GM12878 (cell line): ENCODE results near the gene LSR. TPM values are rescaled to one million over a fixed set of nuclear protein-coding genes. Genes with fewer than 3 reads are reported as not detected.

Experiments
- ATAC-seq: fragments of 200-7000 bp; cut with Tn5 transposase; 3 replicates; pipeline ENCODE4 v1.9.1; 2020; ENCODE audit warnings: mild to moderate bottlenecking, moderate library complexity
- BruUV-seq: library from RNA; stranded (reverse); fragments of 400-500 nt; replicated peaks from 2 replicates; lab custom pipeline; 2021; lab: Mats Ljungman, UMichigan
- CTCF ChIA-PET: fragments of 300-600 bp; sonication (Branson Sonifier 250); formaldehyde crosslinking; extraction: SDS; loops from one replicate; lab custom pipeline; 2021; ENCODE audit warnings: inconsistent platforms; lab: Yijun Ruan, JAX
- POLR2A ChIA-PET: fragments of 350-600 bp; formaldehyde crosslinking; extraction: SDS; loops from one replicate; lab custom pipeline; 2021; ENCODE audit warnings: inconsistent platforms; lab: Charles Lee
- RAD21 ChIA-PET: fragments of 300-600 bp; sonication (Branson Sonifier 250); formaldehyde crosslinking; loops from one replicate; lab custom pipeline; 2023; ENCODE audit warnings: antibody characterized with exemption; ENCODE audit not compliant: unreplicated experiment; lab: Charles Lee
- SMC1A ChIA-PET: fragments of 300-600 bp; sonication (Branson Sonifier 250); formaldehyde crosslinking; loops from one replicate; lab custom pipeline; 2023; ENCODE audit not compliant: unreplicated experiment, uncharacterized antibody; lab: Charles Lee
- DNase-seq: peaks from one replicate; pipeline ENCODE4 v3.0.0-alpha.2; 2011; ENCODE audit warnings: low read depth, low spot score
- FAIRE-seq: peaks from 3 replicates; lab custom pipeline; 2011; peaks lifted over from hg19 to GRCh38; lab: Jason Lieb, UNC
- H2AFZ ChIP-seq: 2 replicates; pipeline ENCODE4 v1.6.0; 2011; ENCODE audit warnings: low read depth, low read length, control low read depth; ENCODE audit not compliant: control insufficient read depth
- H3K27ac ChIP-seq: 2 replicates; pipeline ENCODE4 v1.5.1; 2011; ENCODE audit warnings: control low read depth; ENCODE audit not compliant: control insufficient read depth, insufficient read depth
- H3K27me3 ChIP-seq, 2 experiments: replicated peaks in 1 of 2; 2 replicates each; pipeline versions ENCODE4 v1.6.0 to v1.6.1; 2011; ENCODE audit warnings: low read length in 1 of 2; ENCODE audit not compliant: control insufficient read depth in 2 of 2, insufficient read depth in 2 of 2
- H3K36me3 ChIP-seq, 2 experiments: 2 replicates each; pipeline ENCODE4 v1.5.1; 2011; ENCODE audit warnings: low read length in 1 of 2; ENCODE audit not compliant: control insufficient read depth in 2 of 2, insufficient read depth in 2 of 2
- H3K4me1 ChIP-seq: 2 replicates; pipeline ENCODE4 v1.6.1; 2011; ENCODE audit warnings: mild to moderate bottlenecking, low read length, moderate library complexity, mixed read lengths; ENCODE audit not compliant: control insufficient read depth, insufficient read depth
- H3K4me2 ChIP-seq: 2 replicates; pipeline ENCODE4 v1.6.0; 2011; ENCODE audit warnings: control low read depth; ENCODE audit not compliant: control insufficient read depth, insufficient read depth
- H3K4me3 ChIP-seq: fragments of 200-600 bp; sonication (generic); 2 replicates; pipeline ENCODE4 v1.5.1; 2016
- H3K79me2 ChIP-seq: 2 replicates; pipeline ENCODE4 v1.6.0; 2011; ENCODE audit warnings: low read length; ENCODE audit not compliant: control insufficient read depth, insufficient read depth
- H3K9ac ChIP-seq: 2 replicates; pipeline ENCODE4 v1.8.0; 2011; ENCODE audit warnings: low read length, control low read depth, mixed read lengths; ENCODE audit not compliant: control insufficient read depth, insufficient read depth
- H3K9me3 ChIP-seq: replicated peaks from 3 replicates; pipeline ENCODE4 v1.5.1; 2011; ENCODE audit warnings: mild to moderate bottlenecking, low read length; ENCODE audit not compliant: control insufficient read depth, insufficient read depth
- H4K20me1 ChIP-seq: 2 replicates; pipeline ENCODE4 v1.6.0; 2011; ENCODE audit not compliant: control insufficient read depth, insufficient read depth
- ATF7 ChIP-seq: fragments of 450-650 bp; IDR thresholded peaks from 2 replicates; pipeline ENCODE4 v1.6.1; 2016; ENCODE audit warnings: low read depth, mild to moderate bottlenecking
- KAT2A ChIP-seq: conservative IDR thresholded peaks from 2 replicates; pipeline ENCODE4 v1.6.1; 2011; ENCODE audit warnings: low read depth, low read length; ENCODE audit not compliant: control insufficient read depth
- KDM1A ChIP-seq: fragments of 200-600 bp; sonication (generic); IDR thresholded peaks from 2 replicates; pipeline ENCODE4 v1.6.1; 2016; ENCODE audit warnings: borderline replicate concordance
- MXI1 ChIP-seq: fragments of 150-350 bp; IDR thresholded peaks from 2 replicates; pipeline ENCODE4 v1.6.1; 2011; ENCODE audit warnings: low read depth, mild to moderate bottlenecking, inconsistent platforms, low read length, improper control_type of control experiment
- MYC ChIP-seq: IDR thresholded peaks from 2 replicates; pipeline ENCODE4 v1.6.1; 2011; ENCODE audit warnings: mild to moderate bottlenecking, low read length, moderate library complexity, inconsistent platforms; ENCODE audit not compliant: insufficient read depth, insufficient replicate concordance, insufficient read length, severe bottlenecking
- NR2C2 ChIP-seq: IDR thresholded peaks from 2 replicates; pipeline ENCODE4 v1.6.1; 2011; ENCODE audit warnings: borderline replicate concordance, low read depth; ENCODE audit not compliant: control insufficient read depth, insufficient read length
- SIN3A ChIP-seq: IDR thresholded peaks from 2 replicates; pipeline ENCODE4 v1.6.1; 2012; ENCODE audit warnings: low read depth, low read length, improper control_type of control experiment
- YBX1 ChIP-seq: fragments of 450-650 bp; IDR thresholded peaks from 2 replicates; pipeline ENCODE4 v1.6.1; 2016; ENCODE audit warnings: antibody characterized with exemption
- WGBS: methylation state at CpG from one replicate; pipeline ENCODE4 v1.1.6; 2016; ENCODE audit warnings: low lambda C conversion rate; ENCODE audit not compliant: insufficient replicate concordance, insufficient coverage; ENCODE audit errors: missing lambda C conversion rate; 5-methylcytosine and 5-hydroxymethylcytosine counted together
- in situ Hi-C: fragments of 300-500 bp; cut with MboI; formaldehyde crosslinking; loops from 9 replicates; pipeline ENCODE4 v1.14.3; 2018; ENCODE audit warnings: mixed read lengths
- intact Hi-C: fragments of 100-400 bp; cut with micrococcal nuclease; formaldehyde crosslinking; loops from one replicate; pipeline ENCODE4 v1.14.2; 2022; ENCODE audit not compliant: unreplicated experiment
- polyA plus RNA-seq, 11 experiments: library from polyadenylated mRNA; depleted of rRNA in 4 of 11; unstranded in 6 of 11; stranded (reverse) in 5 of 11; fragments of >200 nt; fragmentation: Nextera tagmentation in 4 of 11; fragmentation: Illumina TruSeq in 1 of 11; extraction: Ambion mirVana in 4 of 11; extraction: Trizol in 1 of 11; gene quantifications; 1 replicate in 1 of 11; 2 replicates in 10 of 11; pipeline versions ENCODE4 v1.2.1 to v1.2.3, GENCODE V29; 2011 to 2016; ENCODE audit warnings: inconsistent platforms in 2 of 11, missing spikeins in 2 of 11, low read depth in 1 of 11
- total RNA-seq, 4 experiments: library from RNA; depleted of rRNA in 3 of 4; stranded (reverse); fragments of >200 nt in 3 of 4; fragmentation: Illumina TruSeq in 1 of 4; extraction: Trizol in 1 of 4; gene quantifications; 2 replicates each; pipeline versions ENCODE4 v1.2.1 to v1.2.3, GENCODE V29; 2013 to 2021
- TF ChIP-seq, protein P1 (sequence below): fragments of 450-650 bp; IDR thresholded peaks from 2 replicates; pipeline ENCODE4 v1.6.1; 2016; ENCODE audit warnings: mild to moderate bottlenecking
- TF ChIP-seq, protein P2 (sequence below): fragments of 150-350 bp; IDR thresholded peaks from 2 replicates; pipeline ENCODE4 v1.6.1; 2014; ENCODE audit warnings: mild to moderate bottlenecking, low read depth, low read length
- TF ChIP-seq, protein P3 (sequence below): fragments of 450-650 bp; IDR thresholded peaks from 2 replicates; pipeline ENCODE4 v1.6.1; 2017; ENCODE audit warnings: mild to moderate bottlenecking, moderate library complexity
- TF ChIP-seq, protein P4 (sequence below): fragments of 450-650 bp; IDR thresholded peaks from 2 replicates; pipeline ENCODE4 v1.6.1; 2017; ENCODE audit warnings: mild to moderate bottlenecking, moderate library complexity

Gene LSR
- total and polyA plus RNA-seq, 10 of the 15 experiments (the other 5 are each of a cell fraction or from before 2014, with no cell fraction given) = 0.26 to 53.9 (median 26.3) TPM

DNA sequence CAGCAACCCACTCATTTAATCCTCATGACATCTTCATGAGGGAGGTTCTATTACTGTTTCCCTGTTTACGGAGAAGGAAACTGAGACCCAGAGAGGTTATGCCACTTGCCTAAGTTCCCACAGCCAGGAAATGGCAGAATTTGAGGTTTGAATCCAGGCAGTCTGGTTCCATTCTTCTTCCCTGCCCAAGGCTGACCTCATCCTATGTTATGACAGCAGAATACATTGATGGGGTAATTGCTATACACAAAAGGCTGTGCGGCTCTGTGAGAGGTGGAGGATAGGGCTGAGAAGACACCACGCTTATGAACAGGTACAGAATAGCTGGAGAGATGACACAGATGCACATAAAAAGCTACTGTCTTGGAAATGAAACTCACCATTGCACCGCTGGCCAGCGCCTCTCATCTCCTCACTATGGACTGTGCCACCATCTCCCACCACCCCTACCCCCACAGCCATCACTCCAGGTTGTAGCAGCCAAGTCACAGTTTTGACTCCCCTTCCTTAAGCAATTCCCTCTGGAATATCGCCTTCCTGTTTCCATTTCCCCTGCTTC is 54.6 kb downstream of the LSR start (continued):
- TF ChIP-seq NR2C2 (no peak), MXI1 (no peak), YBX1 (no peak), ATF7 (no peak), KDM1A (no peak), KAT2A (no peak), SIN3A (no peak)
- TF ChIP-seq, protein P1, sequence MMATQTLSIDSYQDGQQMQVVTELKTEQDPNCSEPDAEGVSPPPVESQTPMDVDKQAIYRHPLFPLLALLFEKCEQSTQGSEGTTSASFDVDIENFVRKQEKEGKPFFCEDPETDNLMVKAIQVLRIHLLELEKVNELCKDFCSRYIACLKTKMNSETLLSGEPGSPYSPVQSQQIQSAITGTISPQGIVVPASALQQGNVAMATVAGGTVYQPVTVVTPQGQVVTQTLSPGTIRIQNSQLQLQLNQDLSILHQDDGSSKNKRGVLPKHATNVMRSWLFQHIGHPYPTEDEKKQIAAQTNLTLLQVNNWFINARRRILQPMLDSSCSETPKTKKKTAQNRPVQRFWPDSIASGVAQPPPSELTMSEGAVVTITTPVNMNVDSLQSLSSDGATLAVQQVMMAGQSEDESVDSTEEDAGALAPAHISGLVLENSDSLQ = no peak

DNA sequence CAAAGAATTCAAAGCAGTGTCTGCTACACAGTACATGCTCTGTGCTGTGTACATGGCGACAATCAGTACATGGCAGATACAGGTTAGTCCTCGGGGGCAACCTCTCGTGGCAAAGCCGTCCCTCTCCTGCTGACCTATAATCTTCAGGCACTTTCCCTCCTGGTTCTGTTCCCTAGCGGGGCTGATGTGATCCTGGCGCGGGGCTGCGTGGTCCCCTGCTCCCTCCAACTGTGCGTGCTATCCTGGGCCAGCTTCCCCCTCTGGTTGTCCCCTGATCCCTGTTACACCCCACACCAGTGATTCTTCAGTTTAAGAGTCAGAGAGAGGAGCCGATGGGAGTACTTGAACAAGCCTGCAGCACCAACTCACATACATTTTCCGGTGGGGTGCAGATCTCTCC is 55.2 kb downstream of the LSR start:
- CTCF ChIA-PET = interaction anchor here (0.9 kb wide), 1 partner anchor 23 kb away, joined by 4 read pairs; no protein-coding TSS in a partner anchor
- Histone ChIP-seq H3K79me2 (no peaks in the 10 kb centered on the region), H3K4me3 (no peak overlapping the region), H2AFZ (no peak overlapping the region), H3K9ac (no peak overlapping the region), H3K4me1 (no peaks in the 10 kb centered on the region), H3K27ac (no peak overlapping the region), H3K9me3 (no peaks in the 10 kb centered on the region), H3K36me3 (no peaks in the 10 kb centered on the region), H4K20me1 (no peaks in the 10 kb centered on the region), H3K4me2 (no peak overlapping the region), H3K27me3 (no peaks in the 10 kb centered on the region)
- WGBS = 88% methylated on average over 11 of the region's 11 CpGs
- DNase-seq (no peak), ATAC-seq (no peak), FAIRE-seq (no peak)
- POLR2A ChIA-PET = no interaction called here
- RAD21 ChIA-PET = interaction anchor here (1.5 kb wide), 1 partner anchor 16 kb away, joined by 3 read pairs; no protein-coding TSS in a partner anchor
- intact Hi-C loops (no loop called here), in situ Hi-C loops (no loop called here)
- SMC1A ChIA-PET = interaction anchor here (0.6 kb wide), 1 partner anchor 30 kb away, joined by 4 read pairs; no protein-coding TSS in a partner anchor
- no TSS peak for BruUV-seq
- TF ChIP-seq MYC = no peak
- TF ChIP-seq, protein P2, sequence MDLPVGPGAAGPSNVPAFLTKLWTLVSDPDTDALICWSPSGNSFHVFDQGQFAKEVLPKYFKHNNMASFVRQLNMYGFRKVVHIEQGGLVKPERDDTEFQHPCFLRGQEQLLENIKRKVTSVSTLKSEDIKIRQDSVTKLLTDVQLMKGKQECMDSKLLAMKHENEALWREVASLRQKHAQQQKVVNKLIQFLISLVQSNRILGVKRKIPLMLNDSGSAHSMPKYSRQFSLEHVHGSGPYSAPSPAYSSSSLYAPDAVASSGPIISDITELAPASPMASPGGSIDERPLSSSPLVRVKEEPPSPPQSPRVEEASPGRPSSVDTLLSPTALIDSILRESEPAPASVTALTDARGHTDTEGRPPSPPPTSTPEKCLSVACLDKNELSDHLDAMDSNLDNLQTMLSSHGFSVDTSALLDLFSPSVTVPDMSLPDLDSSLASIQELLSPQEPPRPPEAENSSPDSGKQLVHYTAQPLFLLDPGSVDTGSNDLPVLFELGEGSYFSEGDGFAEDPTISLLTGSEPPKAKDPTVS = no peak
- TF ChIP-seq, protein P3, sequence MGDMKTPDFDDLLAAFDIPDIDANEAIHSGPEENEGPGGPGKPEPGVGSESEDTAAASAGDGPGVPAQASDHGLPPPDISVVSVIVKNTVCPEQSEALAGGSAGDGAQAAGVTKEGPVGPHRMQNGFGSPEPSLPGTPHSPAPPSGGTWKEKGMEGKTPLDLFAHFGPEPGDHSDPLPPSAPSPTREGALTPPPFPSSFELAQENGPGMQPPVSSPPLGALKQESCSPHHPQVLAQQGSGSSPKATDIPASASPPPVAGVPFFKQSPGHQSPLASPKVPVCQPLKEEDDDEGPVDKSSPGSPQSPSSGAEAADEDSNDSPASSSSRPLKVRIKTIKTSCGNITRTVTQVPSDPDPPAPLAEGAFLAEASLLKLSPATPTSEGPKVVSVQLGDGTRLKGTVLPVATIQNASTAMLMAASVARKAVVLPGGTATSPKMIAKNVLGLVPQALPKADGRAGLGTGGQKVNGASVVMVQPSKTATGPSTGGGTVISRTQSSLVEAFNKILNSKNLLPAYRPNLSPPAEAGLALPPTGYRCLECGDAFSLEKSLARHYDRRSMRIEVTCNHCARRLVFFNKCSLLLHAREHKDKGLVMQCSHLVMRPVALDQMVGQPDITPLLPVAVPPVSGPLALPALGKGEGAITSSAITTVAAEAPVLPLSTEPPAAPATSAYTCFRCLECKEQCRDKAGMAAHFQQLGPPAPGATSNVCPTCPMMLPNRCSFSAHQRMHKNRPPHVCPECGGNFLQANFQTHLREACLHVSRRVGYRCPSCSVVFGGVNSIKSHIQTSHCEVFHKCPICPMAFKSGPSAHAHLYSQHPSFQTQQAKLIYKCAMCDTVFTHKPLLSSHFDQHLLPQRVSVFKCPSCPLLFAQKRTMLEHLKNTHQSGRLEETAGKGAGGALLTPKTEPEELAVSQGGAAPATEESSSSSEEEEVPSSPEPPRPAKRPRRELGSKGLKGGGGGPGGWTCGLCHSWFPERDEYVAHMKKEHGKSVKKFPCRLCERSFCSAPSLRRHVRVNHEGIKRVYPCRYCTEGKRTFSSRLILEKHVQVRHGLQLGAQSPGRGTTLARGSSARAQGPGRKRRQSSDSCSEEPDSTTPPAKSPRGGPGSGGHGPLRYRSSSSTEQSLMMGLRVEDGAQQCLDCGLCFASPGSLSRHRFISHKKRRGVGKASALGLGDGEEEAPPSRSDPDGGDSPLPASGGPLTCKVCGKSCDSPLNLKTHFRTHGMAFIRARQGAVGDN = no peak
- TF ChIP-seq, protein P4, sequence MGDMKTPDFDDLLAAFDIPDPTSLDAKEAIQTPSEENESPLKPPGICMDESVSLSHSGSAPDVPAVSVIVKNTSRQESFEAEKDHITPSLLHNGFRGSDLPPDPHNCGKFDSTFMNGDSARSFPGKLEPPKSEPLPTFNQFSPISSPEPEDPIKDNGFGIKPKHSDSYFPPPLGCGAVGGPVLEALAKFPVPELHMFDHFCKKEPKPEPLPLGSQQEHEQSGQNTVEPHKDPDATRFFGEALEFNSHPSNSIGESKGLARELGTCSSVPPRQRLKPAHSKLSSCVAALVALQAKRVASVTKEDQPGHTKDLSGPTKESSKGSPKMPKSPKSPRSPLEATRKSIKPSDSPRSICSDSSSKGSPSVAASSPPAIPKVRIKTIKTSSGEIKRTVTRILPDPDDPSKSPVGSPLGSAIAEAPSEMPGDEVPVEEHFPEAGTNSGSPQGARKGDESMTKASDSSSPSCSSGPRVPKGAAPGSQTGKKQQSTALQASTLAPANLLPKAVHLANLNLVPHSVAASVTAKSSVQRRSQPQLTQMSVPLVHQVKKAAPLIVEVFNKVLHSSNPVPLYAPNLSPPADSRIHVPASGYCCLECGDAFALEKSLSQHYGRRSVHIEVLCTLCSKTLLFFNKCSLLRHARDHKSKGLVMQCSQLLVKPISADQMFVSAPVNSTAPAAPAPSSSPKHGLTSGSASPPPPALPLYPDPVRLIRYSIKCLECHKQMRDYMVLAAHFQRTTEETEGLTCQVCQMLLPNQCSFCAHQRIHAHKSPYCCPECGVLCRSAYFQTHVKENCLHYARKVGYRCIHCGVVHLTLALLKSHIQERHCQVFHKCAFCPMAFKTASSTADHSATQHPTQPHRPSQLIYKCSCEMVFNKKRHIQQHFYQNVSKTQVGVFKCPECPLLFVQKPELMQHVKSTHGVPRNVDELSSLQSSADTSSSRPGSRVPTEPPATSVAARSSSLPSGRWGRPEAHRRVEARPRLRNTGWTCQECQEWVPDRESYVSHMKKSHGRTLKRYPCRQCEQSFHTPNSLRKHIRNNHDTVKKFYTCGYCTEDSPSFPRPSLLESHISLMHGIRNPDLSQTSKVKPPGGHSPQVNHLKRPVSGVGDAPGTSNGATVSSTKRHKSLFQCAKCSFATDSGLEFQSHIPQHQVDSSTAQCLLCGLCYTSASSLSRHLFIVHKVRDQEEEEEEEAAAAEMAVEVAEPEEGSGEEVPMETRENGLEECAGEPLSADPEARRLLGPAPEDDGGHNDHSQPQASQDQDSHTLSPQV = no peak
